Right cardiac atrium (tissue), 5 donors: ENCODE data around the gene GPX5. TPM values are rescaled to one million over a fixed set of nuclear protein-coding genes. Genes with fewer than 3 reads are reported as not detected.
A peak's percentile ranks its signal among the peaks of the same experiment; 100 is the strongest.

ENCODE experiments used
- ATAC-seq, 2 donors: fragments of 200-7000 bp; cut with Tn5 transposase; one replicate each; pipeline versions ENCODE4 v1.8.0 to v1.9.1; 2020; ENCODE audit warnings: moderate library complexity in 2 of 2, mild to moderate bottlenecking in 1 of 2
- DNase-seq, 3 donors: peaks; one replicate each; pipeline ENCODE4 v3.0.0-alpha.2; 2020
- H3K27ac ChIP-seq: one replicate; pipeline ENCODE4 v1.5.1; 2013; ENCODE audit warnings: mild to moderate bottlenecking, low read length, control low read depth, moderate library complexity
- H3K27me3 ChIP-seq: one replicate; pipeline ENCODE4 v1.6.1; 2013; ENCODE audit not compliant: control insufficient read depth, insufficient read depth
- H3K4me1 ChIP-seq: one replicate; pipeline ENCODE4 v1.6.1; 2013; ENCODE audit warnings: low read length; ENCODE audit not compliant: control insufficient read depth, insufficient read depth
- H3K4me3 ChIP-seq: one replicate; pipeline ENCODE4 v1.5.1; 2013; ENCODE audit warnings: low read length, control low read depth
- H3K9me3 ChIP-seq: one replicate; pipeline ENCODE4 v1.6.1; 2013; ENCODE audit warnings: low read length; ENCODE audit not compliant: control insufficient read depth
- whole genome bisulfite sequencing: extraction: QIAGEN DNeasy Blood & Tissue Kit; methylation state at CpG from one replicate; pipeline ENCODE4 v1.1.7; 2013; 5-methylcytosine and 5-hydroxymethylcytosine counted together
- intact Hi-C, 4 donors: fragments of 100-400 bp; cut with DNase I; formaldehyde crosslinking; loops; one replicate each; pipeline versions ENCODE4 v1.11.0 to v1.14.0; 2022 to 2023
- polyA plus RNA-seq: library from polyadenylated mRNA; stranded (reverse); fragments of 200-250 nt; gene quantifications from one replicate; pipeline ENCODE4 v1.2.3, GENCODE V29; 2013
- total RNA-seq, 4 donors: library from RNA; stranded (reverse); fragmentation: NEBNext Ultra II Directional; extraction: Animal tissue kit (Norgen Biotek cat#: 25700); gene quantifications; one replicate each; pipeline ENCODE4 v1.2.1, GENCODE V29; 2021
- donor health status: healthy with polysubstance abuse.
- donor health status: DM: no; HTN: yes; CAD: no.
- donor health status: DM: no; HTN: no; CAD: no.
- donor health status: DM: no; HTN: yes; CAD: no; lungs with severe emphysema.
- donor health status: DM: yes; HTN: yes; CAD: no.

The GPX5 gene
- total and polyA plus RNA-seq, 5 donors: not detected

- 79% methylated on average over 2 of the region's 2 CpGs for WGBS
- Histone ChIP-seq H3K27ac (no peak overlapping the region), H3K27me3 (no peaks in the 10 kb centered on the region), H3K4me3 (no peak overlapping the region), H3K9me3 (no peaks in the 10 kb centered on the region), H3K4me1 (no peaks in the 10 kb centered on the region)
- DNase-seq (no peak), ATAC-seq (no peak)
- intact Hi-C loops: no loop called here
Observed at GRCh38 chr6:28517964-28518363, 7.7 kb upstream of the GPX5 start.

GRCh38 chr6:28522594-28523240, 3.0 kb upstream of the GPX5 start:
- intact Hi-C loops: no loop called here

GRCh38 chr6:28523241-28523622, 2.4 kb upstream of the GPX5 start:
- Histone ChIP-seq H3K4me3 (no peak overlapping the region), H3K4me1 (no peaks in the 10 kb centered on the region), H3K9me3 (no peaks in the 10 kb centered on the region), H3K27me3 (no peaks in the 10 kb centered on the region), H3K27ac (no peak overlapping the region)
- 34% methylated on average over 3 of the region's 3 CpGs for WGBS
- DNase-seq: no peak
- intact Hi-C loops: no loop called here
- no peak for ATAC-seq

More at GRCh38 chr6:28522594-28523240, 3.0 kb upstream of the GPX5 start:
- Histone ChIP-seq H3K27me3 (no peaks in the 10 kb centered on the region), H3K27ac (no peak overlapping the region), H3K4me3 (no peak overlapping the region), H3K9me3 (no peaks in the 10 kb centered on the region), H3K4me1 (no peaks in the 10 kb centered on the region)
- no peak for DNase-seq
- no peak for ATAC-seq

- Histone ChIP-seq H3K4me3 (no peak overlapping the region), H3K9me3 (no peaks in the 10 kb centered on the region), H3K27ac (no peak overlapping the region), H3K27me3 (no peaks in the 10 kb centered on the region), H3K4me1 (no peaks in the 10 kb centered on the region)
- intact Hi-C loops: no loop called here
- DNase-seq (no peak), ATAC-seq (no peak)
- WGBS: 10% methylated on average over 1 of the region's 1 CpG
Observed at GRCh38 chr6:28530777-28531176, 5.1 kb downstream of the GPX5 start.

GRCh38 chr6:28531479-28532128, 5.9 kb downstream of the GPX5 start:
- intact Hi-C loops: no loop called here
- Histone ChIP-seq H3K4me3 (no peak overlapping the region), H3K27me3 (no peaks in the 10 kb centered on the region), H3K9me3 (no peaks in the 10 kb centered on the region), H3K4me1 (no peaks in the 10 kb centered on the region), H3K27ac (no peak overlapping the region)
- ATAC-seq (no peak), DNase-seq (no peak)
- WGBS: 70% methylated on average over 7 of the region's 7 CpGs

- Histone ChIP-seq H3K4me1 (no peaks in the 10 kb centered on the region), H3K4me3 (no peak overlapping the region), H3K27me3 (peaks cover 2% of the 10 kb centered on the region), H3K9me3 (no peaks in the 10 kb centered on the region), H3K27ac (no peak overlapping the region)
- ATAC-seq (no peak), DNase-seq (no peak)
- WGBS: 63% methylated on average over 3 of the region's 3 CpGs
- intact Hi-C loops: no loop called here
Observed at GRCh38 chr6:28534306-28534705, 8.6 kb downstream of the GPX5 start.

GRCh38 chr6:28534875-28535274, 9.2 kb downstream of the GPX5 start:
- intact Hi-C loops: no loop called here
- H3K9me3 ChIP-seq: no peaks in the 10 kb centered on the region
- no peak for DNase-seq
- no peak for ATAC-seq
- H3K4me1 ChIP-seq: no peaks in the 10 kb centered on the region
- H3K27me3 ChIP-seq: peaks cover 2% of the 10 kb centered on the region
- H3K4me3 ChIP-seq: no peak overlapping the region
- no peak overlapping the region for H3K27ac ChIP-seq
- 36% methylated on average over 2 of the region's 2 CpGs for WGBS

GRCh38 chr6:28537065-28537464, 11.4 kb downstream of the GPX5 start:
- WGBS: 6% methylated on average over 18 of the region's 18 CpGs
- H3K27me3 ChIP-seq: peaks cover 2% of the 10 kb centered on the region

GRCh38 chr6:28537509-28538140, 11.9 kb downstream of the GPX5 start:
- intact Hi-C loops: no loop called here
- ATAC-seq: no peak
- H3K27me3 ChIP-seq: peaks cover 2% of the 10 kb centered on the region
- no peak overlapping the region for H3K4me3 ChIP-seq
- DNase-seq: no peak
- no peaks in the 10 kb centered on the region for H3K4me1 ChIP-seq
- WGBS: 37% methylated on average over 22 of the region's 22 CpGs
- no peak overlapping the region for H3K27ac ChIP-seq
- no peaks in the 10 kb centered on the region for H3K9me3 ChIP-seq

More at GRCh38 chr6:28537065-28537464, 11.4 kb downstream of the GPX5 start:
- Histone ChIP-seq H3K27ac (no peak overlapping the region), H3K4me3 (no peak overlapping the region), H3K4me1 (no peaks in the 10 kb centered on the region), H3K9me3 (no peaks in the 10 kb centered on the region)
- DNase-seq (no peak), ATAC-seq (no peak)
- intact Hi-C loops: no loop called here

GRCh38 chr6:28541996-28542395, 16.3 kb downstream of the GPX5 start:
- DNase-seq: no peak
- H3K4me1 ChIP-seq: no peaks in the 10 kb centered on the region
- no peak overlapping the region for H3K27ac ChIP-seq
- no peak overlapping the region for H3K4me3 ChIP-seq
- intact Hi-C loops: no loop called here
- H3K27me3 ChIP-seq: peaks cover 2% of the 10 kb centered on the region
- 50% methylated on average over 7 of the region's 7 CpGs for WGBS
- H3K9me3 ChIP-seq: no peaks in the 10 kb centered on the region
- ATAC-seq: no peak

GRCh38 chr6:28542440-28543296, 17.0 kb downstream of the GPX5 start:
- intact Hi-C loops: no loop called here
- DNase-seq (peak in 1 of 3 donors; percentile 29), ATAC-seq (peak in 1 of 2 donors; percentile 80)
- H3K27ac ChIP-seq: no peak overlapping the region
- WGBS: 3% methylated on average over 30 of the region's 30 CpGs
- no peaks in the 10 kb centered on the region for H3K4me1 ChIP-seq
- H3K9me3 ChIP-seq: no peaks in the 10 kb centered on the region
- H3K4me3 ChIP-seq: no peak overlapping the region
- H3K27me3 ChIP-seq: peaks cover 2% of the 10 kb centered on the region
